ENCODE measurements around the gene PDE4D.

- TF ChIP-seq, protein P1, sequence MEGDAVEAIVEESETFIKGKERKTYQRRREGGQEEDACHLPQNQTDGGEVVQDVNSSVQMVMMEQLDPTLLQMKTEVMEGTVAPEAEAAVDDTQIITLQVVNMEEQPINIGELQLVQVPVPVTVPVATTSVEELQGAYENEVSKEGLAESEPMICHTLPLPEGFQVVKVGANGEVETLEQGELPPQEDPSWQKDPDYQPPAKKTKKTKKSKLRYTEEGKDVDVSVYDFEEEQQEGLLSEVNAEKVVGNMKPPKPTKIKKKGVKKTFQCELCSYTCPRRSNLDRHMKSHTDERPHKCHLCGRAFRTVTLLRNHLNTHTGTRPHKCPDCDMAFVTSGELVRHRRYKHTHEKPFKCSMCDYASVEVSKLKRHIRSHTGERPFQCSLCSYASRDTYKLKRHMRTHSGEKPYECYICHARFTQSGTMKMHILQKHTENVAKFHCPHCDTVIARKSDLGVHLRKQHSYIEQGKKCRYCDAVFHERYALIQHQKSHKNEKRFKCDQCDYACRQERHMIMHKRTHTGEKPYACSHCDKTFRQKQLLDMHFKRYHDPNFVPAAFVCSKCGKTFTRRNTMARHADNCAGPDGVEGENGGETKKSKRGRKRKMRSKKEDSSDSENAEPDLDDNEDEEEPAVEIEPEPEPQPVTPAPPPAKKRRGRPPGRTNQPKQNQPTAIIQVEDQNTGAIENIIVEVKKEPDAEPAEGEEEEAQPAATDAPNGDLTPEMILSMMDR (IDR thresholded peaks at IDR 0.05): no peak
- no peak for TF ChIP-seq POLR2A (IDR thresholded peaks at IDR 0.05)
Measured at GRCh38 chr5:59588922-59589321, 304.6 kb downstream of the PDE4D start.
